PC-3 (cell line): ENCODE measurements around the gene ZNF423. TPM values are rescaled to one million over a fixed set of nuclear protein-coding genes. Genes with fewer than 3 reads are reported as not detected.

Experiments used
- ATAC-seq: fragments of 200-7000 bp; cut with Tn5 transposase; 2 replicates; pipeline ENCODE4 v1.9.1; 2020; ENCODE audit warnings: mild to moderate bottlenecking, moderate library complexity
- BruUV-seq: library from RNA; stranded (reverse); fragments of 400-500 nt; replicated peaks from 2 replicates; lab custom pipeline; 2021; lab: Mats Ljungman, UMichigan
- CTCF ChIA-PET: fragments of 300-600 bp; sonication (Branson Sonifier 250); formaldehyde crosslinking; loops from one replicate; lab custom pipeline; 2022; ENCODE audit warnings: antibody characterized with exemption; lab: Charles Lee
- POLR2A ChIA-PET: fragments of 300-600 bp; sonication (Branson Sonifier 250); formaldehyde crosslinking; loops from one replicate; lab custom pipeline; 2022; ENCODE audit warnings: antibody characterized with exemption; ENCODE audit not compliant: unreplicated experiment; lab: Charles Lee
- DNase-seq: peaks from one replicate; pipeline ENCODE4 v3.0.0-alpha.2; 2015
- H2AFZ ChIP-seq: fragments of 300-600 bp; sonication (generic); 2 replicates; pipeline ENCODE4 v1.6.0; 2016; ENCODE audit warnings: antibody characterized with exemption, low read length
- H3F3A ChIP-seq: fragments of 300-600 bp; sonication (generic); one replicate; pipeline ENCODE4 v1.6.0; 2017; ENCODE audit warnings: antibody characterized with exemption, low read length, control low read depth, mild to moderate bottlenecking; ENCODE audit not compliant: unreplicated experiment
- H3K27ac ChIP-seq: fragments of 300-600 bp; sonication (generic); 2 replicates; pipeline ENCODE4 v1.5.1; 2016; ENCODE audit warnings: mild to moderate bottlenecking, low read length
- H3K27me3 ChIP-seq: fragments of 300-600 bp; sonication (generic); 2 replicates; pipeline ENCODE4 v1.6.1; 2016; ENCODE audit warnings: low read length, mixed read lengths
- H3K36me3 ChIP-seq: fragments of 300-600 bp; sonication (generic); 2 replicates; pipeline ENCODE4 v1.6.1; 2016; ENCODE audit warnings: low read depth, mixed run types, low read length, mixed read lengths
- H3K4me1 ChIP-seq: fragments of 300-600 bp; sonication (generic); 2 replicates; pipeline ENCODE4 v1.5.1; 2016; ENCODE audit warnings: low read length; ENCODE audit not compliant: insufficient read depth
- H3K4me2 ChIP-seq: fragments of 300-600 bp; sonication (generic); 2 replicates; pipeline ENCODE4 v1.6.0; 2016; ENCODE audit warnings: low read length
- H3K4me3 ChIP-seq: fragments of 300-600 bp; sonication (generic); 2 replicates; pipeline ENCODE4 v1.5.1; 2016; ENCODE audit warnings: mild to moderate bottlenecking, low read length, mixed read lengths
- H3K79me2 ChIP-seq: fragments of 300-600 bp; sonication (generic); 2 replicates; pipeline ENCODE4 v1.6.1; 2017; ENCODE audit warnings: low read length, mixed read lengths
- H3K9ac ChIP-seq: fragments of 300-600 bp; sonication (generic); 2 replicates; pipeline ENCODE4 v1.6.0; 2016; ENCODE audit warnings: mild to moderate bottlenecking, low read length
- H3K9me2 ChIP-seq: fragments of 300-600 bp; sonication (generic); replicated peaks from 2 replicates; pipeline ENCODE4 v1.6.1; 2016; ENCODE audit warnings: mixed run types, low read length, mixed read lengths
- H3K9me3 ChIP-seq: fragments of 300-600 bp; sonication (generic); 2 replicates; pipeline ENCODE4 v1.6.1; 2016; ENCODE audit warnings: low read length, mixed read lengths
- H4K20me1 ChIP-seq: fragments of 300-600 bp; sonication (generic); 2 replicates; pipeline ENCODE4 v1.6.1; 2016; ENCODE audit warnings: low read length, mixed read lengths
- CTCF ChIP-seq: fragments of 300-600 bp; sonication (generic); conservative IDR thresholded peaks from 2 replicates; pipeline ENCODE4 v1.5.1; 2017; ENCODE audit warnings: antibody characterized with exemption, low read depth, mild to moderate bottlenecking, low read length
- EZH2 ChIP-seq: fragments of 300-600 bp; sonication (generic); IDR thresholded peaks from one replicate; pipeline ENCODE4 v1.6.1; 2017; ENCODE audit warnings: antibody characterized with exemption, mild to moderate bottlenecking, low read length; ENCODE audit not compliant: unreplicated experiment
- EZH2phosphoT487 ChIP-seq: fragments of 300-600 bp; sonication (generic); IDR thresholded peaks from 2 replicates; pipeline ENCODE4 v1.6.1; 2018; ENCODE audit warnings: mild to moderate bottlenecking, antibody characterized with exemption, low read length, borderline replicate concordance
- intact Hi-C: fragments of 100-400 bp; cut with micrococcal nuclease; formaldehyde crosslinking; loops from 2 replicates; pipeline ENCODE4 v1.9.0; 2023
- total RNA-seq: library from RNA; depleted of rRNA; stranded (reverse); fragments of >200 nt; gene quantifications from 2 replicates; pipeline ENCODE4 v1.2.3, GENCODE V29; 2014

ZNF423 gene
- total RNA-seq, 1 experiment from 2014 or later: not detected

DNA sequence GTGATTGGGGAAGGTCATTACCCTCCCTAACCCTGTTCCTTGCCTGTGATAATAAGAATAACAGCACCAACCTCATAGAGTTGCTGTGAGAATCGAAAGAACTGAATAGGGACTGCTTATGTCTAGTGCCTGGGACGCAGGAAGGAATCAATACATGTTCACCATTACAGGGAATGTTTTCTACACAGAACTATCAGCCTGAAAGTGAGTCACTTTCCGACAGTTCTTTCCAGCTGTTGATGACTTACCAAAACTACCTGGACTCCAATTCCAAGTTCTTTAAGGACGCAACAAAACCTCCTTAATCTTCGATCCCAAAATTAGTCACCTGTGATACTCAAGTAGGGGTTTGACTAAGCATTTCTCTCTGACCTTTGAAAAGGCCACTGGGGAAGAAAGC is 29.4 kb downstream of the ZNF423 start:
- Histone ChIP-seq H3K9me2 (no peaks in the 10 kb centered on the region), H3K27me3 (peaks cover 76% of the 10 kb centered on the region), H3K9me3 (no peaks in the 10 kb centered on the region), H3K4me3 (no peak overlapping the region), H3F3A (no peaks in the 10 kb centered on the region), H3K4me1 (no peaks in the 10 kb centered on the region), H3K36me3 (no peaks in the 10 kb centered on the region), H3K4me2 (no peak overlapping the region), H3K27ac (no peak overlapping the region), H2AFZ (no peak overlapping the region), H3K9ac (no peak overlapping the region), H3K79me2 (no peaks in the 10 kb centered on the region), H4K20me1 (no peaks in the 10 kb centered on the region)
- ATAC-seq (no peak), DNase-seq (no peak)
- ChIA-PET CTCF (no interaction called here), POLR2A (no interaction called here)
- TF ChIP-seq CTCF (no peak), EZH2phosphoT487 (no peak), EZH2 (no peak)
- intact Hi-C loops: no loop called here
- no TSS peak for BruUV-seq

GRCh38 chr16:49825041-49825440 is 30.9 kb downstream of the ZNF423 start:
- no peaks in the 10 kb centered on the region for H3K79me2 ChIP-seq
- no peak overlapping the region for H3K4me3 ChIP-seq
- intact Hi-C loops: no loop called here
- DNase-seq: no peak
- H3K4me2 ChIP-seq: no peak overlapping the region
- TF ChIP-seq EZH2: no peak
- TF ChIP-seq CTCF: no peak
- no peak for TF ChIP-seq EZH2phosphoT487
- no peak overlapping the region for H2AFZ ChIP-seq
- no peaks in the 10 kb centered on the region for H3F3A ChIP-seq
- ChIA-PET POLR2A (no interaction called here), CTCF (no interaction called here)
- H4K20me1 ChIP-seq: no peaks in the 10 kb centered on the region
- peaks cover 62% of the 10 kb centered on the region for H3K27me3 ChIP-seq
- no peaks in the 10 kb centered on the region for H3K9me3 ChIP-seq
- no peak for ATAC-seq
- no peaks in the 10 kb centered on the region for H3K4me1 ChIP-seq
- H3K36me3 ChIP-seq: no peaks in the 10 kb centered on the region
- no peak overlapping the region for H3K27ac ChIP-seq
- no peak overlapping the region for H3K9ac ChIP-seq
- no peaks in the 10 kb centered on the region for H3K9me2 ChIP-seq
- no TSS peak for BruUV-seq

DNA sequence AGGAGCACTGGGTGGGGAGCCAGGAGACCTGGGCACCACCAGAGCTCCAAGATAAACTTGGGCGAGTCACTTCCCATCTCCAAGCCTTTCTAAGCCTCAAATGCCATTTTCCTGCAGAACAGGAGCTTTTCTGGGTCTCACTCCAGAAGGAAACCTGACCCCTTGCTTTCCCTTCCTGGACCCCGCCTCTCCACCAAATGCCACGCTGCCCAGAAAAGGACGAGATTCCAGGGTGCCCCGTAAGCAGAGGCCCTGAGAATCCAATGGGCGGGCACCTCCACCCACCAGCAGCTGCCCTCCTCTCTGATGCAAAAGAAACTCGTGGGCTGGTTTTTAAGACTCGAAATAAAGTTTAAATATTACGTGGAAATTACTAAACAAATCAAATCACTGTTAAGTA is 31.3 kb downstream of the ZNF423 start:
- no peaks in the 10 kb centered on the region for H3K36me3 ChIP-seq
- H3K79me2 ChIP-seq: no peaks in the 10 kb centered on the region
- H3K9me2 ChIP-seq: no peaks in the 10 kb centered on the region
- BruUV-seq: no TSS peak
- no peak overlapping the region for H3K27ac ChIP-seq
- H3K4me2 ChIP-seq: no peak overlapping the region
- H4K20me1 ChIP-seq: no peaks in the 10 kb centered on the region
- POLR2A ChIA-PET: no interaction called here
- no peak for TF ChIP-seq EZH2
- TF ChIP-seq EZH2phosphoT487: no peak
- no peak for TF ChIP-seq CTCF
- no peaks in the 10 kb centered on the region for H3F3A ChIP-seq
- no peak overlapping the region for H3K4me3 ChIP-seq
- intact Hi-C loops: no loop called here
- no peaks in the 10 kb centered on the region for H3K9me3 ChIP-seq
- ATAC-seq (no peak), DNase-seq (no peak)
- H3K27me3 ChIP-seq: peaks cover 57% of the 10 kb centered on the region
- CTCF ChIA-PET: no interaction called here
- H2AFZ ChIP-seq: no peak overlapping the region
- no peak overlapping the region for H3K9ac ChIP-seq
- no peaks in the 10 kb centered on the region for H3K4me1 ChIP-seq
